Subcutaneous preadipocyte (primary cell): Measurements from ENCODE around the gene APOA1. TPM values are rescaled to one million over a fixed set of nuclear protein-coding genes. Genes with fewer than 3 reads are reported as not detected.

ENCODE experiments used
- total RNA-seq: library from RNA; depleted of rRNA; stranded (reverse); fragments of >200 nt; gene quantifications from 2 replicates; pipeline ENCODE4 v1.2.3, GENCODE V29; 2012

Gene APOA1
- total RNA-seq, result not detected in 2 replicates

DNA sequence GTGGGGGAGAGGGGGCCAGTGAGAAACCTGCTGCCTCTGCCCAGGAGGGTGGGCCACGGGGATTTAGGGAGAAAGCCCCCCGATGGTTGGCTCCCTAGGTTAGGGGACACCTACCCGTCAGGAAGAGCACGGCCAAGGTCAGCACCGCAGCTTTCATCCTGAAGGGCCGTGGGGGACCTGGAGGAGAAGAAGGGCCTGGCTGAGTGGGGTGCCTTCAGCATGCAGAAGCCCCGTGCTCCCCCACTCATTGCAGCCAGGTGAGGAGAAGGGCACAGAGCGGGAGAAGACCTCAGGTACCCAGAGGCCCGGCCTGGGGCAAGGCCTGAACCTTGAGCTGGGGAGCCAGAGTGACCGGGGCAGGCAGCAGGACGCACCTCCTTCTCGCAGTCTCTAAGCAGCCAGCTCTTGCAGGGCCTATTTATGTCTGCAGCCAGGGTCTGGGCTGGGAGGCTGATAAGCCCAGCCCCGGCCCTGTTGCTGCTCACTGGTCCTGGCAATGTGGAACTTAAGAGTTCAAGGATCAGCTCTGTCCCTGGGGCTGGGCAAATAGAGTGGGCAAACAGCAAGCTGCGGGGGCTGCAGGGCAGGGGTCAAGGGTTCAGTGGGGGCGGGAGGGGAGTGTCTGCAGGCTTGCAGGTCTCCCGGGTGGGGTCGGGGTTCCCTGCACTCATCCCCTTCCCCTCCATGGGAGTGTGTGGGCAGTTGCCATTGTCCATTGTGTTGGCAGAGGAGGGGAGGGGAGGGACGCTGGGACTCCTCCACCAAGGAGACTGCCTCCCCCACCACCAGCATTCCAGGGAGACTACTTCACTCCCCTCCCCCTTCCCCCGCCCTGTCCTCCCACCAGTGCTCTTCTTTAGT lies at the start of gene APOA1:
Gene APOA1 (minus strand): TSS at position 392 of the 861 bp plus-strand sequence. CDS start 235 bp downstream, at position 157.

DNA sequence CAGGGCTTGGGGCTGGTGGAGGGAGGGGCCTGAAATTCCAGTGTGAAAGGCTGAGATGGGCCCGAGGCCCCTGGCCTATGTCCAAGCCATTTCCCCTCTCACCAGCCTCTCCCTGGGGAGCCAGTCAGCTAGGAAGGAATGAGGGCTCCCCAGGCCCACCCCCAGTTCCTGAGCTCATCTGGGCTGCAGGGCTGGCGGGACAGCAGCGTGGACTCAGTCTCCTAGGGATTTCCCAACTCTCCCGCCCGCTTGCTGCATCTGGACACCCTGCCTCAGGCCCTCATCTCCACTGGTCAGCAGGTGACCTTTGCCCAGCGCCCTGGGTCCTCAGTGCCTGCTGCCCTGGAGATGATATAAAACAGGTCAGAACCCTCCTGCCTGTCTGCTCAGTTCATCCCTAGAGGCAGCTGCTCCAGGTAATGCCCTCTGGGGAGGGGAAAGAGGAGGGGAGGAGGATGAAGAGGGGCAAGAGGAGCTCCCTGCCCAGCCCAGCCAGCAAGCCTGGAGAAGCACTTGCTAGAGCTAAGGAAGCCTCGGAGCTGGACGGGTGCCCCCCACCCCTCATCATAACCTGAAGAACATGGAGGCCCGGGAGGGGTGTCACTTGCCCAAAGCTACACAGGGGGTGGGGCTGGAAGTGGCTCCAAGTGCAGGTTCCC lies 7.8 kb downstream of the APOA1 start, which contains the start of gene APOC3:
Gene APOC3 (plus strand): TSS at position 383 of the 659 bp plus-strand sequence. CDS start 676 bp downstream, outside the sequence.

DNA sequence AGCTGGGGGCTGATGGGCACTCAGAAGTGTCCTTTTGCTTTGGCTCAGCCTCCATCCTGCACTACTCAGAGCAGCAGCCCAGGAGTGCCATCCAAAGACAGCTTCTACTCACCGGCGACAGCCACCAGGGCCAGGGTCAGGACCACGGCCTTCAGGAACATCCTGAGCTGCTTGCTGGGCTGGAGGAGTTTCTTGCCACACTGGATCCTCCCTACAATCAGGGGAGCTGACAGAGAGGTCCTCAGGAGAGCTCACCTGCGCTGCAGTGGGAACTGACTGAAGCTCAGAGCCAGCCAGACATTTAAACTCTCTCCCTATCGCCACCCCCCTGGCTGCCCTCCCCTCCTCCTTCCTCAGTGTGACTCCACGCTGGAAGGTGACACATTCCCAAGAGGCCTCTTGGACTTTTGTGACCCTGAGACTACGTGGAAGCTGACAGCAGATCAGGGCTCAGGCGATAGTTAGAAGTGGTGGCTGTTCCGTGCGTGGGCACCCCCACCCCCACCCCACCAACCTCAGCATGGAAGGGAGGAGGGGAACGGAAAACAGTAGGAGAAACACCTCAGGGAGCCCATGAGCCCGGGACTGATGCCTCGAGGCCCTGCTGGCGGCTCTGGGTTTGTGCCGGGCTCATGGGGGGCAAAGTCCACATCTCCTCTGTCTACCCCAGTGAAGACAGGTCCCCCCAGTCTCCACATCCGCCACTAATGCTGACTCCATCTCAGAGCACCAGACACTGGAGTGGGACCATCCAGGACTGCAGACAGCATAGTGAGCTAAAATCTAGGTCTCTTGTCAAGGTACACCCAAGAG lies 14.2 kb downstream of the APOA1 start, which contains the start of gene APOA4:
Gene APOA4 (minus strand): TSS at position 274 of the 813 bp plus-strand sequence. CDS start 113 bp downstream, at position 161.

DNA sequence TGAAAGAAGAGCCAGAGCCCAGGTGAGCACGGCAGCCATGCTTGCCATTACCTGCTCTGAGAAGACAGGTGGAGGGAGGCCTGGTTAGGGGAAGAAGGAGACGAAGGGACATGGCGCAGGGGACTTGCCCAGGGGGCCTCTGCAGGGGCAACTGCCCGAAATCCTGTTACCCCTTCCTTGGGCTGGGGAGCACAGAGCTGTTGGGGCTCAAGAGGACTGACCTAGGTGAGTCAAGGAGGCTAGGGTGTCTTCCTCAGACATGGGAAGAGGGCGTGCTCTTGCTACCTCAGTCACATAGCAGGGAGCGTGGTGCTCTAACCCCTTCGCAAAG lies 45.6 kb downstream of the APOA1 start, which contains the start of gene APOA5:
Gene APOA5 (minus strand): TSS at position 67 of the 331 bp plus-strand sequence. CDS start 19 bp downstream, at position 48.

DNA sequence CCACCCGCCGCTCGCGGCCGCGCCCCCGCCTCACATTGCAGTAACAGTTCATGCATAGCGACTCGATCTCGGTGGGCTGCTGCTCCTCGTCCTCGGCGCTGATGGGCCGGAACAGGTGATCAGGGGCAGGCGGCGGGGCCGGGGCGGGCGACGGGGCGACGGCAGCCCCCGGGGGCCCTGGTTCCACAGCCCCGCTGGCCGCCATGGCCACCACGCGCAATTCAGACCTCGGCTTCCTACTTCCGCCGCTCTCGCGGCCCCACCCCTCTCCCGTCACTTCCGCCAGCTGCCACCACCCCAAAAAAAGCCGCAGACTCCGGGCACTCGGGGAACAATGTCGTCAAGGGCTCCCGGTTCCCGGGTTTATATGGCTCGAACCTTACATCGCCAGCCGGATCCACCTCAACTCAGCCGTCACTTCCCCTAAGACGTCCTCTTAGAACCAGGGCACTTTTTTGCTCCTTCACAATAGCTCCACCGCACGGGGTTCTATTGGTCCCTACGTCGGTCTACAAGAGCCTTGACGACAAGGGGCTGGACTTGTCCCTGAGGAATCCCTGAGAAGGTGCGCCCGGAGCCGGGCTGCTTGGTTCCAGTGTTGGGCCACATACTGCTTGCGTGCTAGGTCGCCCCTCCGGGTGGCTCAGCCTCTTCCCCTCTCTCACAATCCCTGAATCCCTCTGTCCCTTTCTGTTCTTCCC lies 49.5 kb downstream of the APOA1 start, which contains the start of gene ZPR1:
Gene ZPR1 (minus strand): TSS at position 238 of the 701 bp plus-strand sequence. CDS start 33 bp downstream, at position 205.

Other genes with a start within 250 kb of the APOA1 start
- gene BUD13, start 64.6 kb downstream of the APOA1 start, total RNA-seq, result 9.9 and 15.8 TPM in 2 replicates
- 36.4 and 44.2 TPM in 2 replicates for gene ZPR1, start 49.6 kb downstream of the APOA1 start, total RNA-seq
- not detected in 2 replicates for gene APOA5, start 45.7 kb downstream of the APOA1 start, total RNA-seq
- not detected in 2 replicates for gene APOA4, start 14.3 kb downstream of the APOA1 start, total RNA-seq
- not detected in 2 replicates for gene APOC3, start 7.7 kb downstream of the APOA1 start, total RNA-seq